Fibroblast of skin of left quadriceps (primary cell): Measurements from ENCODE around the gene LRP5.
"Not testable (repeated sequence)": the region's sequence is repeated elsewhere in the genome, so short reads cannot be mapped to it uniquely, and the experiment has no call there.

Experiments
- DNase-seq, 2 experiments: peaks; one replicate each; pipeline ENCODE4 v3.0.0-alpha.2; 2013; ENCODE audit warnings: low read depth in 2 of 2

LRP5 gene

GRCh38 chr11:68416070-68416578 lies 103.7 kb downstream of the LRP5 start:
- DNase-seq: no peak

GRCh38 chr11:68418648-68419047 lies 106.3 kb downstream of the LRP5 start:
- no peak for DNase-seq

GRCh38 chr11:68420171-68420570 lies 107.8 kb downstream of the LRP5 start:
- no peak for DNase-seq

- no peak for DNase-seq
Measured at GRCh38 chr11:68423481-68423880, 111.1 kb downstream of the LRP5 start.

- no peak for DNase-seq
Measured at GRCh38 chr11:68424101-68424632, 111.8 kb downstream of the LRP5 start.

GRCh38 chr11:68424981-68425865 lies 112.8 kb downstream of the LRP5 start:
- DNase-seq: no peak

GRCh38 chr11:68425866-68426380 lies 113.5 kb downstream of the LRP5 start:
- DNase-seq: no peak

GRCh38 chr11:68429661-68430060 lies 117.3 kb downstream of the LRP5 start:
- DNase-seq: no peak

GRCh38 chr11:68430384-68430783 lies 118.0 kb downstream of the LRP5 start:
- no peak for DNase-seq

GRCh38 chr11:68430801-68431200 lies 118.4 kb downstream of the LRP5 start:
- DNase-seq: no peak

GRCh38 chr11:68431984-68432645 lies 119.7 kb downstream of the LRP5 start:
- DNase-seq: no peak

GRCh38 chr11:68432874-68433273 lies 120.5 kb downstream of the LRP5 start:
- no peak for DNase-seq

GRCh38 chr11:68433541-68433940 lies 121.2 kb downstream of the LRP5 start:
- no peak for DNase-seq

GRCh38 chr11:68434159-68434558 lies 121.8 kb downstream of the LRP5 start:
- not testable (repeated sequence) for DNase-seq

GRCh38 chr11:68436162-68436888 lies 123.9 kb downstream of the LRP5 start:
- DNase-seq: no peak

- DNase-seq: peak; percentile 12 to 23
Measured at GRCh38 chr11:68436985-68437926, 124.9 kb downstream of the LRP5 start.

- DNase-seq: no peak
Measured at GRCh38 chr11:68437927-68438657, 125.7 kb downstream of the LRP5 start.

- no peak for DNase-seq
Measured at GRCh38 chr11:68438658-68439259, 126.4 kb downstream of the LRP5 start.

- no peak for DNase-seq
Measured at GRCh38 chr11:68439355-68440065, 127.1 kb downstream of the LRP5 start.
